HPDE6-E6E7 (cell line): ENCODE results near the gene COX17.
"Not testable (repeated sequence)": the region's sequence is repeated elsewhere in the genome, so short reads cannot be mapped to it uniquely, and the experiment has no call there.

Experiments used
- DNase-seq: peaks from one replicate; pipeline ENCODE4 v3.0.0; 2011; ENCODE audit warnings: missing footprints; ENCODE audit errors: extremely low spot score

COX17 gene, protein sequence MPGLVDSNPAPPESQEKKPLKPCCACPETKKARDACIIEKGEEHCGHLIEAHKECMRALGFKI

DNA sequence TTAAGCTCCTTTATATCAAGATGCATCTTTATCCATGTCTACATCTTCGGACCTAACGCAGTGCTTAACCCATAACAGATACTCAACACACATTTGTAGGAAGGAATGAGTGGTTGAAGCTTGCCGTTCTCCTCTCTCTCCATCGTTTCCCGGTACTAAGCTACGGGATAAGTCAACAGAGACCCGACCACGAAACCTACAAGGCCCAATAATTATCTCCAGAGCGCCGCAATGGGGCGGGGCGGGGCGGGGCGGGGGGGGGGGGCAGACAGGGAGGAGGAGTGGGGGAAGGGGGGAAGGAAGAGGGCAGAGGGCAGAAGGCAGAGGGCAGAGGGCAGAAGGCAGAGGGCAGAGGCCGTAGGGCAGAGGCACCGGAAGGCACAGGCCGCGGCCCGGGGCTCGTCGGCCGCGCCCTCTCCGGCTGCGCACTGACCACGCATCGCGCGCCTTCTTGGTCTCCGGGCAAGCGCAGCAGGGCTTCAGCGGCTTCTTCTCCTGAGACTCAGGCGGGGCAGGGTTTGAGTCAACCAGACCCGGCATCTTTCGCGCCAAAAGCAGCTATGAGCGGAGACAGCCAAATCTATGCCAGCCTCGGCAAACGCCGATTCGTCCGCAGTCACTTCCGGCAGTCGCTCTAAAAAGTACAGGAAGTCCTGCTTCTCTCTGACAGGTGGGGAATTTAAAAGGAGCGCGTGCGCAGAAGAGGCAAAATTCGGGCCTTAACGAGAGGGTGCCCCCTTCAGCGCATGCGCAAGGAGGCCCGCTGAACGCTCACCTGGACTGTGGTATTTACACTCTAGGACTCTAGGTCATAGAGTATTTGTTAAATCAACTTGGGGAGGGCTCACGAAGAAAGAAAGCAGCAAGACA is at the start of gene COX17:
Gene COX17, minus strand, starts transcription at position 636 of the 870 bp plus-strand sequence. Its CDS starts 96 bp downstream, at position 540.
- peak; percentile 98 for DNase-seq

DNA sequence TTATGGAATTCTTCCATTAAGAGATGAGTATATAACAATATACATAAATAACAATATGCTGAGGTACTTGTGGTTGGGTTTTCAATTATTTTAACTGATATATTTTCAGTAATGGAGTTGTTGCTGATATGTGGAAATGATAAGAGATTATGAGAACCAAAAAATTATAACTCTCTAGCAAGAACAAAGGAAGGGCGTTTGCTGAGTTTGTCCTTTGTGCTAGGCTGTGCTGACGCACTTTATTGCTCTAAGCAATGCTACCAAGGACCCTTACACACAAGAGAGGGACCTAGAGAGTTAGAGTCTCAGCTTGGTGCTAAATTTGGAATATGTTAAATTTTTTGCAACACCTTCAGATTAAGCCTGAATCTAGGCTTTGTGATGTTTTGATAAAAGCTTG is 49.7 kb upstream of the COX17 start:
- no peak for DNase-seq

DNA sequence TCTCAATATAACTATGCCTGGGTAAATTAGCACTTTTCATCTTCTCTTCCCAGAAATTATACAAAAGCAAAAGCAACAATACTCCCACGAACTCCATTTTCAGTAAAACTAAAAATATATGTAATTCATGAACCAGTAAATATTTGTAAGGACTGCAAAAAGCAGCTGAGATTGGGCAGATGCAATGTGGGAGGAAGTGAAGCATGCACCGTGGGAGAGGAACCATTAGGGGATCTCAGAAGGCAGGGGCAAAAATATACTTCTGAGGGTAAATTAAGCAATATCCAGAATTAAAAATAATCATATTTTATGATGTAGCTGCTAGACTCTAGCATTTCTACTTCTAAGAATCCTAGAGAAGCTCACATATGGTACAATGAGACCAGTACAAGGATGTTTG is 45.8 kb upstream of the COX17 start:
- no peak for DNase-seq

DNA sequence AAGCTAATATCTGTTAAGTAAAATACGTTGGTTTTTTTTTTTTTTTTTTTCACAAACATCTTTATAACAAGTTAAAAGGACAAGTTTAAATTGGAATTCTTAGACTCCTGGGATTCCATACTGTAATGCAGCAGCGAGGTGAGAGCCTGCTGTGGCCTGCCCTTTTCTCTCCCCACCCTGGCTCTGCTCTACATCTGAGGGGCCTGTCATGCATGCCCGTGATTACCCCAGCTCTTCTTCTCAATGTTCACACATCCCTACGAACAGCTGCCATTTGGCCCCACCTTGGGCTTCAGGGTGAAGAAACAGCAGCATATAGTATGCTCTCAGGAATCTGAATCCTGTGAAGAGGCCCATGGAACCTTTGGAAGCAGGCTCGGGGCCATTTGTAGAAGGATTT is 40.3 kb upstream of the COX17 start:
- no peak for DNase-seq

DNA sequence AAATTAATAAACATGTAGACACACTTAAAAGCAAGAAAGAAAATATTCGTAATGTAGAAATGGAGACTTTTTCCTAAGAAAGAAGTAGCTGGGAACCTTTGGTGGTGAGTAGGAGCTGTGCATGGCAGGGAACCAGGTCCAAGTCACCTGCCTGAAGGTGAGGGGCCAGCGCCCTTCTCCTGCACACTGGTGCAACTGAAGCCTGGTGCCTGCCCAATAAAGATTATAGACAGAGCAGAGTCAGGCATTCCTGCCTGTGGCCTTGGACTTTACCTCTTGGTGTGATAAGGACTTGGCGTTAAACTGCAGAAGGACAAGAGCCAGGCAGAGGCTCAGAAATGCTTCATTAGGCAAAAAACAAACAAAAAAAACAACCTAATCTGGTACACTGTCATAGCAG is 39.8 kb upstream of the COX17 start:
- DNase-seq = no peak

DNA sequence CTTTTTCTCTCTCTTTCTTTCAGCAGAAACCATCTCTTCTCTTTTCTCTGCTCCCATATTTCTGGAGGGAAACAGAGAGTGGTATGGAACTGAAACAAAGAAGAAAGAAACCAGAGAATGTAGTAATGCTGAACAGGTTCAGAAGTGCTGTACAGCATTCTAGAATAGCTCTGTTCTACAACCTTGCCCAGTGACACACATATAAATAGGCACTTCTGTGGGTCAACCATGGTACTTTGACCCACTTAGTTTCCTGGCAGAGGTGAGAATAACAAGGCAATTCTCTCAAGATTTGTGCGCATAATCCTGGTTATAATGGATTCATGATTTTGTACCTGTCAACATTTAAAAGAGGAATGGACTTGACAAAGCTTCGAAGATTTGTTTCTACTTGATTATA is 37.9 kb upstream of the COX17 start:
- no peak for DNase-seq

DNA sequence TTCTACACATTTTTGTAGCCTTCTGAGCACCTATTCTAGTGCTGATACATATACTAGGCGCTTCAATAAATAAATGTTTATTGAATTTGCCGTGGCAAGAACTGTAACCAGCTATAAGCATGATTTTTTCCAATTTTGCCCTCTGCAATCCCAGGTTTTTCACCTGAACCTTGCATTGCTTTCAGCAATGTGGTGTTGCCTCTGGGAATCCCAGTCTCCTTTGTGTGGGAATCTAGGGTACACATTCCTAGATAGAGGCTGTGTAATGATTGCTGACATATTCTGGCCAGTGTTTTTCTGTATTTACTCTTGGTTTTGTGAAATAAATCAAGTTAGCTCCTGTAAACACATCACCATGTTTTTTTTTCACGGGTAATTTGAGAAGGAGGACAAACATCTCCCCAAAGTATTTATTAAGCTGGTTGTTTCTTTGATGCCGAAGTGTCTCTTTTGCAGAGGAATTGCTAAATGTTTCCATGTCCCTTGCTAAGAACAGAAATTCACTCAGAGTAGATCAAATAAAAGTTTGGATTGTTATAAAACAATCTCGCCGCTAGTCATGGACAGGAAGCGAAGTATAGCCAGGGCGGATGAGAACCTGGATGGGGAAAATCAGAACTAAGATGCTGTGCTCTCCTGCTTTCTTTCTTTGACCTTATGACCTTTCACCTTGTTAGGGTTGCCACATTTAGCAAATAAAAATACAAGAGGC is 26.8 kb upstream of the COX17 start:
- DNase-seq = no peak

DNA sequence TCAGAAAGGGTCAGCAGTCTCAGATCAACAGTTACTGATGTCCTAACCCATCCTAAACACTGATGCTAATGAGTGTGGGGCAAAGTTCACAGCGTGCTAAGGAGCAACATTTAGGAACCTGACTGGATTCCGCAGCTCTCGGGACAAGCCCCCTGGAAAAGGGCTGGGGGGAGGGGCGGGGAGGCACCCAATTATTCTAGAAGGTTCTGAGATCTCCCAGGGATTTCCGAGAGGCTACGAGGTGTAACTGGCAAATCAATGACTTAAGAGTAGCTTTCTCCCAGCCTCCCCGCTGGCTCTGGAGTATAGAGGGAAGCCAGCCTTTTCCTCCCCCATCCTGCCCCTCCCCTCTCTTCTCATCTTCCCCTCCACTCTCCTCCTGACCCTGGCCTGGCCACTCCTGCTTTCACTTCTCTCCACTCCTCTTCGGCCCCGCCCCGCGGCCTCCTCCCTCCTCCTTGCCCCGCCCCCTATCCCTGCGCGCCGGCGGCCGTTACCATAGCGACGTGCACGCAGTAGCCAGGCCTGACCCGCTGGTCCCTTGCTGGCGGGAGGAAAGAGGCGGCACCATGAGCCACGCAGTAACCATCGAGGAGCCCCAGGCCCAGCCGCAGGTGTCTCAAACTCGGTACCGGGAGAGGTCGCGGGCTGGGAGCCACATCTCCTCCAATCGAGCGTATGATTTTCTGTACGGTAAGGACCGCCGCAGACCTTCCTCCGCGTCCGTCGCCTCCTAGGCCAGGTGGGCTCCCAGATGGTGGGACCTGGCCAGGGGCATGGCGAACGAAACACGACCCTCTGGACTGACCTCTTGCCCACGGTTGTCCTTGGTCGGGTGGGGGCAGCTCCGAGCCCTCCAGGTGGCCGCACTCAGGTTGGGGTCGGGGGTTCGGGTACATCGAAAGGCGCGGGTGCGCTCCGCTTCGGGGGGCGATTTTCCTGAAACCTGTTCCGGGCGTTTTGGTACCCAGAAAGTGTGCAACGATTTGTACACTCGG is 25.6 kb upstream of the COX17 start, which contains the start of gene CFAP91:
Gene CFAP91, plus strand, starts transcription at position 493 of the 998 bp plus-strand sequence. Its CDS starts 77 bp downstream, at position 570.
- DNase-seq = peak; percentile 89

DNA sequence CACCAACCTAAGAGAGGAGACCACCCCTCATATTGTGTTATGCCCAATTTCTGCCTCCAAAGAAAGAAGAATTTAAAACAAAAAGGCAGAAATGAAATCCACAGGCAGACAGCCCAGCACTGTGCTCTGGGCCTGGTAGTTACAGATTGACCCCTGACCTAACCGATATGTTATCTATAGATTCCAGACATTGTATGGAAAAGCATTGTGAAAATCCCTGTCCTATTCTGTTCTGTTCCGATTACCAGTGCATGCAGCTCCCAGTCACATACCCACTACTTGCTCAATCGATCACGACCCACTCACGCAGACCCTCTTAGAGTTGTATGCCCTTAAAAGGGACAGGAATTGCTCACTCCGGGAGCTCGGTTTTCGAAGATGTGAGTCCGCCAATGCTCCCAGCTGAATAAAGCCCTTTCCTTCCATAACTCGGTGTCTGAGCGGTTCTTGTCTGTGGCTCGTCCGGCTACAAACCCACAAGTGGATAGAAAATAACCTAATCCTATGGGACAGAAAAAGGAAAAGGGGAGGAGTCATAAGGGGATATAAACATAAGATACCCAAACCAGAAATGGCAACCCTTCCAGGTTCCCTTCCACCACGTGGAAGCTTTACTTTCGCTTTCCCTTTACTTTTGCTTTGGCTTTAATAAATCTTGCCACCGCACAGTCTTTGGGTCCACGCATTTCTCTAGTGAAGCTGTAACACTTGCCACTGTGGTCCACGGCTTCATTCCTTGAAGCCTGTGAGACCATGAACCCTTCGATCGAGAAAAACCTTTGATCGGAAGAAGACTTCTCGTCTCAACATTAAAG is 23.9 kb upstream of the COX17 start:
- DNase-seq = no peak

DNA sequence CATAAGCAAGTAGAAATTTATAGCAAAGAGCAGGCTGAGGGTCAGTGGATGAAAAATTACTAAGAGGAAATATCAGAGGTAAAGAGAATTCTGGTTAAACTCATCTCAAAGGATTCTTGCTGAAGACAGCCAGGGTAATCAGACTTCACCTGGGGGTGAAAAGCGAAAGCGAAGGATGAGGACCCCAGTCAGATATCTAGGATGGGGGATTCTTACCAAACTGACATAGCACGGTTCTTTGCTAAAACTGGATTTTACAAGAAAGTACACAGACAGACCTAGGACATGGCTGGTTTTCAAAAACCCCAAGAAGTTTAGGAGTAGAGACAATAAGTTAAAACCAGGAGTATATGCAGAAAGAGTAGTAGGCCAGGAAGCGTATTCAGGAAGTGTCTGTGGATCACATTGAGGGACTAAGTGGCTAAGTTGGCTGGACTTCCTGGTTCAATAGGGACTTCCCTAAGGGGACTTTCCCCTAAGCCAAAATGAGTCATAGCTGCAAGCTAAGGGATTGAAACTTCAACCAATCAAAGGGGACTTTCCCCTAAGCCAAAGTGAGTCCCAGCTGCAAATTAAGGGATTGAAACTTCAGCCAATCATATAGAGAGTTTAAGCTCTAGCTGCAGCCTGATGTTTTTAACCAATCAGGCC is 23.2 kb upstream of the COX17 start:
- no peak for DNase-seq

DNA sequence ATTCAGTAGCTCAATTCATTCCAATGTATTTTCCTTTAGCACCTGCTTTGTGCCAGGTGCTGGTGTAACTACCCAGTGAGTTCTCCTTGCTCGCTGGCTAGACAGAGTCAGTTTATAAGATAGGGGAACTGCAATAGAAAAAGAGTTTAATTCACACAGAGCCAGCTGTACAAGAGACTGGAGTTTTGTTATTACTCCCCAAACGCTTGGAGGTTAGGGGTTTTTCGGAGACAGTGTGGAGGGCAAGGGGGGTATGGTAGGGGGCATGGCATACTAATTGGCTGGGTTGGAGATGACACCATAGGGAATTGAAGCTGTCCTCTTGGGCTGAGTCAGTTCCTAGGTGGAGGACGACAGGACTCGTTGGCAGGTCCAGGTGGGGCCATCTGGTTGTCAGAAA is 20.2 kb upstream of the COX17 start:
- DNase-seq = no peak

DNA sequence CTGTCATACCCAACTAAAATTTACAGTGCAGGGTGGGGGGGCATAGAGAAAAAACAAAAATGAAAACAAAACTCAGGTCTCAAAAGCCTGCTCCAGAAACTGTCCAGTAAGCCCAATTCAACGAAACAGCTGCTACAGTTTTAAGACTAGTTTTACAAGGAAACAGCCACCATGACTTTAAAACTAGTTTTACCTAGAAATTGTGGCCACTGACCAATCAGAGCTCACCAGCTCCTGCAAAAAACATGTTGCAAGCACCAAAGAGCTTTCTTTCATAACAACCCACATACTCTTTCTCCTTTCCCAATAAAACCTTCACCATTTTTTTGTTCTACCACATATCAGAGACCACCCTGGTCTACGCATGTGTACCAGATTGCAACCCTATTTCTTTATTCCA is 18.3 kb upstream of the COX17 start:
- DNase-seq = no peak

DNA sequence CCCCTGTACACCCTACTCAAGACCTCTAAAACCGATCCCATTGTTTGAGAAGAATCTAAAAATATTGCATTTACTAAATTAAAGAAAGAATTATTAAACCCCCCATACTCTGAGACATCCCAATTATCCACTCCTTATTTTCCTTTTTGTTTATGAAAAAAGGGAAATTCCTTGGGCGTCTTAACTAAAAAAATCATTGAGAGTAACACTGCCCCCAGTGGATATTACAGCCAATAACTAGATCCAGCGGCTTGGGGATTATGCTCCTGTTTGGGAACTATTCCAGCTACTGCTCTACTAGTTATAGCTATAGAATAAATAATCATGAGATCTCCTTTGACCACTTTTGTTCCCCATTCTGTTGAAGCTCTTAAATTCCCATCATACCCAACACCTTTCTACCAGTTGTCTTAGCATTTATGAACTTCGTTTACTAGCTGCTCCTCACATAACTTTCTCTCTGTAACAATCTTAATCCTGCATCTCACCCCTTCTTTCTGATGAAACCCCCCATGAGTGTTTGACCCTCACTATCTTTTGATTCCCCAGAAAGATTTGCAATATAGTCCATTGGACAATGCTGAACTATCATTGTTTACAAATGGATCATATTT is 12.9 kb upstream of the COX17 start:
- DNase-seq = no peak

DNA sequence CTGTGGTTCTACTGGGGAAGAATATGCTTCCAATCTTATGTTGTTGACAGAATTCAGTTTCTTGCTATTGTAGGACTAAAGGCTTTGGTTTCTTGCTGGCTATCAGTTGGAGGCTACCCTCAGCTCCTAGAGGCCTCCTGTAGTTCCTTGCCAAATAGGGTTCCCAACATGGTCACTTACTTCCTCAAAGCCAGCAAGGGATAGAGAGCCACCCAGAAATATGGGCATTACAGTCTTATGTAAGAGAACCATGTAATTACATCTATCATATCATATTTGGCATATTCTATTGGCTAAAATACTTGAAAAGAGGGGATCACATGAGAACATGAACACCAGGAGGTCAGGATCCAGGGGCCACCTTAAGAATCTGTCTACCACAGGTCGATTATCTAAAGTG is 6.2 kb upstream of the COX17 start:
- no peak for DNase-seq

DNA sequence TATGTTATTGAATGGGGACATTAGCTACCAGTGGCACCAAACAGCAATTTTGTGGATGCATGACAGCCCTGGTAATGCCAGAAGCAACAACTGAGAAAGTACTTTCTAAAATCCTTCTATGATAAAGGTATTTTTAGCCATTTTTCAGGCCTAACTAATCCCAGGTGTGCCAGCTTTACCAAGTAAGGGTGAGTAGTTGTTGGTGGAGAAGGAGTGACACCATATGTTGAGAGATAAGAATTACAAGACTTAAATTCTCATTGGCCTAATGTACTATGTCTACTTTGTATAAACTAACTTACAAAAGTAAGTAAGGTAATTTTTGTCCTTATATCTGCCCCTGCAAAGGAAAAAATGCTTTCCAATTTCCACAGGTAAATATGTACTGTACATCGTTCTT is 4.1 kb upstream of the COX17 start:
- peak; percentile 35 for DNase-seq

DNA sequence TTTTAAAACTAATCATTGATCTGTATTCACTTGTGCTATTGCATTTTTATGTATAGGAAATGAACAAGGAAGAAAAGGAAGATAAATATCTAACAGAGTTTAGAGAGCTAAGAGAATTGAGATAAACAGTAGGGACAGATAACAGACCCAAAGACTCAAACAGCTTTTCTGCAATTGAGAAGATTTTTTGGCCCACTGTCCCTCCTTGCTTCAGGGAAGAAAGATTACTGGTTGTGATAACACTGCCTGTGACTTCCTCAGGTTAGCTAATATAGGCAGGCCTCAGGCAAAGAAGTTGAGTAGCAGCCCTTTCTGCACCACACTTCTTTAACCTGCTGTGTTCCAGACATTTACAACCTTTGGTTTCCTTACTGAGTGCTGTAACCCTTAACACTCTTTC is 2.7 kb upstream of the COX17 start:
- DNase-seq = no peak

DNA sequence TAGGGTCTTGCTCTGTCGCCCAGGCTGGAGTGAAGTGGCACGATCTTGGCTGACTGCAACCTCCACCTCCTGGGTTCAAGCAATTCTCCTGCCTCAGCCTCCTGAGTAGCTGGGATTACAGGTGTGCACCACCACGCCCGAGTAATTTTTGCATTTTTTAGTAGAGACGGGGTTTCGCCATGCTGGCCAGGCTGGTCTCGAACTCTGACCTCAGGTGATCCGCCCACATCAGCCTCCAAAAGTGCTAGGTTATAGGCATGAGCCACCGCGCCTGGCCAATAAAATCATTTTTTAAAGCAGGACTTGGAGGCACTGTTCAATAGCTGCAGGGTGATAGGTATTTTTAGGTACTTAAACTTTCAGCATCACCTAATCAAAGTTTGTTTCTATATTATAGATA is 1.0 kb upstream of the COX17 start:
- not testable (repeated sequence) for DNase-seq

DNA sequence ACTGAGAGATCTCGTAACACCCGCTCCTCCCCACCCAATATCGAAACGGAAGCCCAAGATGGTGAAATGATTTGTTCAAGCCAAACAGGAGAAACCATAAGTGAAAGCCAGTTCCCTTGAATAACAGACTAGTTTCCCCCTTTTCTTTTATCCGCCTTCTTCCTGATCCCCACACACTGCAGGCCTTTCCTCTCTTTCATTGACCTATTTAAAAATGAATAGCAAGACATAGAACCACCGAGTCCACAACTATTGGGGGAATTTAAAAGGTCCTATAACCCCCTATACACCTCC is 382 bp upstream of the COX17 start:
- no peak for DNase-seq

DNA sequence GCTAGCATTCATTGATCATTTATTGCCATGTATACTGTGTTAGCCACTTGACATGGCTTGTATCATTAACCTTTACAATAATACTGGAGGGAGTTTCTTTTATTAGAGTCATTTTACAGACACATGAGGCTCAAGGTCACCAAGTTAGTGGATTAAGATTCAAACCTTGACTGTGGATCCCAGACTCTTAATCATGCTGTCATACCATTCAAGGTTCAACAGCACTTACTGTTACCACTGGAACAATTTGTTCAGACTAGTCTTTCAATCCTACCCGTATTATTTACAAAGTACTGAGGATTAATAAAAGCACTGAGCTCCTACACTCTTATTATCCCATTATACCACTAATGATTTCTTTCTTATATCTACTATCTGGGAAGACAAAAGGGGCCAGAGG is 1.2 kb downstream of the COX17 start:
- DNase-seq = no peak
